ENCODE measurements around the gene TELO2.

Gene TELO2

GRCh38 chr16:1486551-1487390 is 6.4 kb upstream of the TELO2 start:
- H4K20me1 ChIP-seq (ENCODE audit: insufficient read depth) = no peaks in the 10 kb centered on the region
- H3K9ac ChIP-seq = no peak overlapping the region
- no peaks in the 10 kb centered on the region for H3K36me3 ChIP-seq (ENCODE audit: insufficient read depth)
- H3K4me2 ChIP-seq = no peak overlapping the region
- peaks cover 64% of the 10 kb centered on the region for H3K27me3 ChIP-seq (ENCODE audit: insufficient read depth, low read depth)
- no peak overlapping the region for H3K27ac ChIP-seq
- H2AFZ ChIP-seq (ENCODE audit: low read depth) = no peak overlapping the region
- H3K4me1 ChIP-seq (ENCODE audit: low read depth, poor library complexity, severe bottlenecking) = peaks cover 8% of the 10 kb centered on the region
- no peaks in the 10 kb centered on the region for H3K79me2 ChIP-seq (ENCODE audit: insufficient read depth, low read depth)
- H3K4me3 ChIP-seq (IDR thresholded peaks at IDR 0.05; ENCODE audit: insufficient read depth, low read depth, low read length) = no peak overlapping the region
- TF ChIP-seq, protein P1, sequence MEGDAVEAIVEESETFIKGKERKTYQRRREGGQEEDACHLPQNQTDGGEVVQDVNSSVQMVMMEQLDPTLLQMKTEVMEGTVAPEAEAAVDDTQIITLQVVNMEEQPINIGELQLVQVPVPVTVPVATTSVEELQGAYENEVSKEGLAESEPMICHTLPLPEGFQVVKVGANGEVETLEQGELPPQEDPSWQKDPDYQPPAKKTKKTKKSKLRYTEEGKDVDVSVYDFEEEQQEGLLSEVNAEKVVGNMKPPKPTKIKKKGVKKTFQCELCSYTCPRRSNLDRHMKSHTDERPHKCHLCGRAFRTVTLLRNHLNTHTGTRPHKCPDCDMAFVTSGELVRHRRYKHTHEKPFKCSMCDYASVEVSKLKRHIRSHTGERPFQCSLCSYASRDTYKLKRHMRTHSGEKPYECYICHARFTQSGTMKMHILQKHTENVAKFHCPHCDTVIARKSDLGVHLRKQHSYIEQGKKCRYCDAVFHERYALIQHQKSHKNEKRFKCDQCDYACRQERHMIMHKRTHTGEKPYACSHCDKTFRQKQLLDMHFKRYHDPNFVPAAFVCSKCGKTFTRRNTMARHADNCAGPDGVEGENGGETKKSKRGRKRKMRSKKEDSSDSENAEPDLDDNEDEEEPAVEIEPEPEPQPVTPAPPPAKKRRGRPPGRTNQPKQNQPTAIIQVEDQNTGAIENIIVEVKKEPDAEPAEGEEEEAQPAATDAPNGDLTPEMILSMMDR (conservative IDR thresholded peaks at IDR 0.05; ENCODE audit: low read depth, low read length) = no peak

- no peak overlapping the region for H3K4me2 ChIP-seq
- no peak overlapping the region for H3K9ac ChIP-seq
- TF ChIP-seq, protein P1 (conservative IDR thresholded peaks at IDR 0.05; ENCODE audit: low read depth, low read length) = no peak
- H3K27ac ChIP-seq = no peak overlapping the region
- H2AFZ ChIP-seq (ENCODE audit: low read depth) = no peak overlapping the region
- no peak overlapping the region for H3K4me3 ChIP-seq (IDR thresholded peaks at IDR 0.05; ENCODE audit: insufficient read depth, low read depth, low read length)
- no peaks in the 10 kb centered on the region for H3K36me3 ChIP-seq (ENCODE audit: insufficient read depth)
- no peaks in the 10 kb centered on the region for H4K20me1 ChIP-seq (ENCODE audit: insufficient read depth)
- peaks cover 5% of the 10 kb centered on the region for H3K4me1 ChIP-seq (ENCODE audit: low read depth, poor library complexity, severe bottlenecking)
- no peaks in the 10 kb centered on the region for H3K79me2 ChIP-seq (ENCODE audit: insufficient read depth, low read depth)
- peaks cover 57% of the 10 kb centered on the region for H3K27me3 ChIP-seq (ENCODE audit: insufficient read depth, low read depth)
Observed at GRCh38 chr16:1487395-1488053, 5.6 kb upstream of the TELO2 start.

DNA sequence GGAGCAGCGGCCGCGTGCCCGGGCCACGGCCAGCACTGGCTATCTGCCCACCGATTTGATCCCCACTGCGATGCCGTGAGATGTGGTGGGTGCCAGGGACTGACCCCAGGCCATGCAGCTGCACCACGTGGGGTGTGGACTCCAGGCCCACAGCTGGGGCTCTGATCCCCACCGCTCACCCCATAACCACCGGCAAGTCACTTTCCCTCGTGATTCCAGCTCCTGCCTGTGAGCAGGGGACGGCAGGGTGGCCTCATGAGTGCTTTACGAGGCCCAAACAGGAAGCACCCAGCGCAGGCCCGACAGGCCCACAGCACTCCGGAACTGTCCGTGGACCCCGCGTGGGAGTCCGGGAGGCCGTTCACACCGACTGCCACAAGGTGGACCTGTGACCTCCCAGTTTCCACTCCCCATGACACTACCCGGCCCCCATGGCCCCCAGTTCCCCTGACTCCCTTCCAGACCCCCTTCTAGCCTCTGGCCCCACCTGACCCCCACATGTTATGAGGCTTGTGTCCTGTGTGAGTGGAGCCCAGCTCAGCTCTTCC is 5.0 kb upstream of the TELO2 start:
- Histone ChIP-seq H3K36me3 (ENCODE audit: insufficient read depth) (no peaks in the 10 kb centered on the region), H3K4me2 (no peak overlapping the region), H2AFZ (ENCODE audit: low read depth) (no peak overlapping the region), H3K4me1 (ENCODE audit: low read depth, poor library complexity, severe bottlenecking) (peaks cover 9% of the 10 kb centered on the region), H3K27ac (no peak overlapping the region), H3K27me3 (ENCODE audit: insufficient read depth, low read depth) (peaks cover 52% of the 10 kb centered on the region), H4K20me1 (ENCODE audit: insufficient read depth) (no peaks in the 10 kb centered on the region), H3K79me2 (ENCODE audit: insufficient read depth, low read depth) (no peaks in the 10 kb centered on the region), H3K9ac (no peak overlapping the region), H3K4me3 (IDR thresholded peaks at IDR 0.05; ENCODE audit: insufficient read depth, low read depth, low read length) (no peak overlapping the region)
- TF ChIP-seq, protein P1 (conservative IDR thresholded peaks at IDR 0.05; ENCODE audit: low read depth, low read length) = no peak

DNA sequence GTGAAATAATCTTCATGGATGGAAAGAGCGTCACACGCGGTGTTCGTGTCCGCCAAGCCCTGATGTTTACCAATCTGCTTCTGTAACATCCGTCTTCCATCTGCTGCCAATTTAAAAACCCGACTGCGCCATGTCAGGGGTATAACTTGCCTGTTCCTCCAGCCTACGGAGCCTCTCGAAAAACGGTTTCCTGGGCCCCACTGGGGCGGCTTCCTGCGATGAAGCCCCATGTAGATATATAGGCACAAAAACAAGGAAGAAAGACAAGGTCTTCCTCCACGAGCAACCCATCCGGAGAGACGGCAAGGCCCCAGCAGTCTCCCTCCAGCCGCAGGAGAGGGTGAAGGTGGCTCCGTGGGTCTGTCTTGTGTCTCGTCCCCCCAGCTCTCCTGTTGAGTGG is 4.5 kb upstream of the TELO2 start, which contains the start of gene PTX4:
TSS of gene PTX4 (minus strand) at position 326 of the 400 bp plus-strand sequence. CDS start at position 291, 35 bp downstream.
- Histone ChIP-seq H3K27ac (no peak within 1 kb of the TSS), H3K4me1 (ENCODE audit: low read depth, poor library complexity, severe bottlenecking) (peaks cover 9% of the 10 kb centered on the region), H3K4me2 (no peak within 1 kb of the TSS), H3K79me2 (ENCODE audit: insufficient read depth, low read depth) (peaks cover 3% of the 10 kb centered on the region; the same call in 1 of the 2 replicates), H2AFZ (ENCODE audit: low read depth) (no peak within 1 kb of the TSS), H4K20me1 (ENCODE audit: insufficient read depth) (no peaks in the 10 kb centered on the region), H3K36me3 (ENCODE audit: insufficient read depth) (no peaks in the 10 kb centered on the region), H3K27me3 (ENCODE audit: insufficient read depth, low read depth) (peaks cover 47% of the 10 kb centered on the region), H3K4me3 (IDR thresholded peaks at IDR 0.05; ENCODE audit: insufficient read depth, low read depth, low read length) (no peak within 1 kb of the TSS), H3K9ac (no peak within 1 kb of the TSS)
- TF ChIP-seq, protein P1 (conservative IDR thresholded peaks at IDR 0.05; ENCODE audit: low read depth, low read length) = no peak
